ENCODE measurements around the gene NACAD. TPM values are rescaled to one million over a fixed set of nuclear protein-coding genes. Genes with fewer than 3 reads are reported as not detected.

The NACAD gene
- polyA plus RNA-seq, 1 experiment = 0.54 TPM

DNA sequence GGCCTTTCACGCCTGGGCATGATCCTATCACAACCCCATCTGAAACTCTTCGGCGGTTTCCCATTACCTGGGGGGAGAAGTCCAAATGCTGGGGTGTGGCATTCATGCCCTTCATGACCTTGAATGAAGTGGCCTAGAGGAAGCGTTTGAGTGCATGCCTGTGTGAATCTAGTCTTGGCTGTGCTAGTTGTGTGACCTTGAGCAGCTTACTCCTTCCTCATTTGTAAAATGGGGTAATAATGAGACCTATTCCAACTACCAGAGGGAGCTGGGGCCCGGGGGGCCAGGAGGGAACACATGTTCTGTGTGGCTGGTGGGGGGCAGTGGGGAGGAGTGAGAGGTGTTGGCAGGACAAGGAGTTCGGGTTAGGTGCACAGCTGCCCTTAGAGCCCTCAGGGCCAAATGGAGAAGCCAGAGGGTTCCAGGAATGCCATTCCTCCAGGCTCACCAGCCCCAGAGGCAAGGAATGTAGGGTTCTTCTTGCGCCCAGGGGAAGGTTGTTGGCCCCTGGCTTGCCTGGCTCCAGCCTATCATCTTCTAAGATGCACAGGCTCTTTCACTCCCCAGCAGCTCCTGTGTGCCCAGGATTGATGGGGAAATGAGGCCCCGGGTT is 44.0 kb upstream of the NACAD start:
- DNase-seq (ENCODE audit: low read depth) = no peak
- TF ChIP-seq, protein P1, sequence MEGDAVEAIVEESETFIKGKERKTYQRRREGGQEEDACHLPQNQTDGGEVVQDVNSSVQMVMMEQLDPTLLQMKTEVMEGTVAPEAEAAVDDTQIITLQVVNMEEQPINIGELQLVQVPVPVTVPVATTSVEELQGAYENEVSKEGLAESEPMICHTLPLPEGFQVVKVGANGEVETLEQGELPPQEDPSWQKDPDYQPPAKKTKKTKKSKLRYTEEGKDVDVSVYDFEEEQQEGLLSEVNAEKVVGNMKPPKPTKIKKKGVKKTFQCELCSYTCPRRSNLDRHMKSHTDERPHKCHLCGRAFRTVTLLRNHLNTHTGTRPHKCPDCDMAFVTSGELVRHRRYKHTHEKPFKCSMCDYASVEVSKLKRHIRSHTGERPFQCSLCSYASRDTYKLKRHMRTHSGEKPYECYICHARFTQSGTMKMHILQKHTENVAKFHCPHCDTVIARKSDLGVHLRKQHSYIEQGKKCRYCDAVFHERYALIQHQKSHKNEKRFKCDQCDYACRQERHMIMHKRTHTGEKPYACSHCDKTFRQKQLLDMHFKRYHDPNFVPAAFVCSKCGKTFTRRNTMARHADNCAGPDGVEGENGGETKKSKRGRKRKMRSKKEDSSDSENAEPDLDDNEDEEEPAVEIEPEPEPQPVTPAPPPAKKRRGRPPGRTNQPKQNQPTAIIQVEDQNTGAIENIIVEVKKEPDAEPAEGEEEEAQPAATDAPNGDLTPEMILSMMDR (IDR thresholded peaks at IDR 0.05; ENCODE audit: insufficient read depth, low read depth, low read length) = no peak
- Histone ChIP-seq H3K36me3 (ENCODE audit: control insufficient read depth, insufficient read depth, low read length) (no peaks in the 10 kb centered on the region), H3K4me3 (ENCODE audit: low read depth, low read length) (no peak overlapping the region), H3K27me3 (ENCODE audit: control insufficient read depth, insufficient read depth, low read length) (peaks cover 1% of the 10 kb centered on the region)
- ChIA-PET POLR2A (no interaction called here), CTCF (interaction anchor here (6.2 kb wide), 1 partner anchor 161 kb away, joined by 143 read pairs; no protein-coding TSS in a partner anchor)

DNA sequence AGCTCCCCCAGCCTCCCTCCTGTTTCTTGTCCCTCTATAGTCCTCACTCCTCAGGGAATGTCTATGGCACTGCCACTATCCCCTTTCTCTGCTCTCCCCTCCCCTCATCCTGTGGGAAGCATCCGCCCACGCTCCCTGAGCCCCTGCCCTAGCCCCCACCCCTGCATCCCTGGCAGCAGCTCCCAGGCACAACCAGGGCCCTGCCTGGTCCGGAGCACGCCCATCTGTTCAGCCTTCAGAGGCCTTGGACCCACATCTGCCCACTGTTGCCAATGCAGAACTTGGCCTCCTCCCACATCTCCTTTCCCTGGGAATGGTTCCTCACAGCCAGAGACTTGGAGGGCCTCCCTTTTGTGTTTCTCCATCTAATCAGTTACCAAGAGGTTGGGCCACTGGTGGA is 43.1 kb upstream of the NACAD start:
- H3K4me3 ChIP-seq (ENCODE audit: low read depth, low read length) = no peak overlapping the region
- CTCF ChIA-PET = interaction anchor here (1.1 to 1.2 kb wide), 2 partner anchors 144 to 275 kb away, joined by 3 read pairs; no protein-coding TSS in a partner anchor
- no peaks in the 10 kb centered on the region for H3K36me3 ChIP-seq (ENCODE audit: control insufficient read depth, insufficient read depth, low read length)

DNA sequence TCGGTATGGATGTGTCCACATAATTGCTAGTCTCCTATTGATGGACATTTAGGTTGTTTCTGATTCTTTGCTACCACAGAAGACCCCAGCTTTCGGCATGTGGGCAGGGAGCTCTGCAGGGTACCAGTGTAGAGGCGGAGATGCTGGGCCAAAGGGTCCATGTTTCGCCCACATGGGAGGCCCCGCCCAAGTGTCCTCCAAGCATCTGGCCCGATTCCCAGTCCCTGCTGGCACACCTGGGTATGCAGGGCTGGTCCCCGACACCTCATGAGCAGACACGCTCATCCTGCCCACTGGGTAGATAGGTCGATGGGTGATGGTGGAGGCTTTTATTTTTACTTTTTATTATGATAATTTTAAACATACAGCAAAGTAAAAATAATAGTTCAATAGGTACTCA is 42.1 kb upstream of the NACAD start:
- POLR2A ChIA-PET = no interaction called here
- peaks cover 1% of the 10 kb centered on the region for H3K27me3 ChIP-seq (ENCODE audit: control insufficient read depth, insufficient read depth, low read length)
- no peaks in the 10 kb centered on the region for H3K36me3 ChIP-seq (ENCODE audit: control insufficient read depth, insufficient read depth, low read length)
- DNase-seq (ENCODE audit: low read depth) = no peak
- CTCF ChIA-PET = interaction anchor here (1.1 to 1.2 kb wide), 2 partner anchors 143 to 274 kb away, joined by 3 read pairs; no protein-coding TSS in a partner anchor
- H3K4me3 ChIP-seq (ENCODE audit: low read depth, low read length) = no peak overlapping the region
- TF ChIP-seq, protein P1 (IDR thresholded peaks at IDR 0.05; ENCODE audit: insufficient read depth, low read depth, low read length) = no peak

More for the DNA sequence above, 43.1 kb upstream of the NACAD start:
- TF ChIP-seq, protein P1 (IDR thresholded peaks at IDR 0.05; ENCODE audit: insufficient read depth, low read depth, low read length) = no peak
- POLR2A ChIA-PET = no interaction called here
- no peak for DNase-seq (ENCODE audit: low read depth)
- H3K27me3 ChIP-seq (ENCODE audit: control insufficient read depth, insufficient read depth, low read length) = peaks cover 1% of the 10 kb centered on the region

DNA sequence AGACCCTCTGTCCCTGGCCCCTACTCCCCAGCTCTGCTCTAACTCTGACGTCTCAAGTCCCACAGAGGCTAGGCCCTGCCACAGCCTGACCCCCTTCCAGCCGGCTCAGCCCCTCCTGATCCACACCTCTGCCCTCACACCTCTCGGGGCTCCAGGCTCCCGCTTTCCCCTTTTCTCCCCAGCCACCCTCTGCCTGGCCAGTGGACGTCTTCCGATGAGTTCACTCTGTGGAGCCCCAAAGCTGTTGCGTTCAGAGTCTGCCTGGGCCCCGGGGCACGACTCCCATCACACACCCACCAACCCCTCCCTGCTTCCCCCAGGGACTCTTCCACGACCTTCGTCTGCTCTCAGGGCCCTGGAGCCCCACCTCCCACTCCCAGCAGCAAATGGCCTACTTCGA is 41.1 kb upstream of the NACAD start:
- no peaks in the 10 kb centered on the region for H3K36me3 ChIP-seq (ENCODE audit: control insufficient read depth, insufficient read depth, low read length)
- peaks cover 1% of the 10 kb centered on the region for H3K27me3 ChIP-seq (ENCODE audit: control insufficient read depth, insufficient read depth, low read length)
- DNase-seq (ENCODE audit: low read depth) = no peak
- H3K4me3 ChIP-seq (ENCODE audit: low read depth, low read length) = no peak overlapping the region
- TF ChIP-seq, protein P1 (IDR thresholded peaks at IDR 0.05; ENCODE audit: insufficient read depth, low read depth, low read length) = no peak
- CTCF ChIA-PET = no interaction called here
- POLR2A ChIA-PET = no interaction called here

DNA sequence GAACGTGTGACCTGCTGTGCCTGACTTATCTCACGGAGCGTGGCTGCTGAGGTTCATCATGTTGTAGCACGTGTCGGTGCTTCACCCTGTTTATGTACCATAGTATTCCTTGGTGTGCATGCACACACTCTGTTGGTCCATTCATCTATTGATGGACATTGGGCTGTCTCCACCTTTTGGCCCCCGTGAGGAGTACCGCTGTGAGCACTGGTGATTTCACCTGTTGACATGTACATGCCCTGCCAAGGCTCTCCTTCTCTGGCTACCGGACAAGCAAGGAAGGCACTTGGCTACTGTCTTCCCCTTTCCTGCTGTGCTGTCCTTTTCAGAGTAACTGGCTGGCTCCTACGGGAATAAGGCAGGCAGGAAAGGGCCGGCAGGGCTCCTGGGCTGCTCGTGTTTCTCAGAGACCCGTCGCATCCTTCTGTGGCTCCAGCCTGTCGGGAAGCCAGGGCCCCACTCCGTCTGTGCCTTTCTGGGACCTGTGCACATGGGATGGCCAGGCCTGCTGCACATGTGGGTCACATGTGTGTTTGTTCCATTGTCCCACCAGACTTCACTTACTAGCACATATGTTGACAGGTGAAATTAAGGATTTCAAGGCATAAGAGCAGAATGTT is 40.5 kb upstream of the NACAD start:
- ChIA-PET CTCF (no interaction called here), POLR2A (no interaction called here)
- Histone ChIP-seq H3K27me3 (ENCODE audit: control insufficient read depth, insufficient read depth, low read length) (peaks cover 1% of the 10 kb centered on the region; the same call in 1 of the 2 replicates), H3K4me3 (ENCODE audit: low read depth, low read length) (no peak overlapping the region), H3K36me3 (ENCODE audit: control insufficient read depth, insufficient read depth, low read length) (no peaks in the 10 kb centered on the region)
- TF ChIP-seq, protein P1 (IDR thresholded peaks at IDR 0.05; ENCODE audit: insufficient read depth, low read depth, low read length) = no peak
- DNase-seq (ENCODE audit: low read depth) = no peak
